Upper lobe of left lung (tissue), 4 donors: ENCODE data around the gene ZNF229.
"Not testable (repeated sequence)": the region's sequence is repeated elsewhere in the genome, so short reads cannot be mapped to it uniquely, and the experiment has no call there.

Source experiments
- CTCF ChIP-seq, 6 experiments: fragments of 450-650 bp in 4 of 6; fragments of 200-600 bp in 2 of 6; sonication (generic) in 2 of 6; IDR thresholded peaks; one replicate each; pipeline ENCODE4 v1.5.1; 2016 to 2019; ENCODE audit warnings: antibody characterized with exemption in 6 of 6
- POLR2A ChIP-seq, 4 donors: fragments of 450-650 bp; IDR thresholded peaks; one replicate each; pipeline ENCODE4 v1.5.1; 2016 to 2017; ENCODE audit warnings: antibody characterized with exemption in 4 of 4, mild to moderate bottlenecking in 2 of 4
- POLR2AphosphoS5 ChIP-seq, 2 donors: sonication (generic); formaldehyde crosslinking; IDR thresholded peaks; one replicate each; pipeline ENCODE4 v1.5.1; 2017; ENCODE audit warnings: antibody characterized with exemption in 2 of 2

DNA sequence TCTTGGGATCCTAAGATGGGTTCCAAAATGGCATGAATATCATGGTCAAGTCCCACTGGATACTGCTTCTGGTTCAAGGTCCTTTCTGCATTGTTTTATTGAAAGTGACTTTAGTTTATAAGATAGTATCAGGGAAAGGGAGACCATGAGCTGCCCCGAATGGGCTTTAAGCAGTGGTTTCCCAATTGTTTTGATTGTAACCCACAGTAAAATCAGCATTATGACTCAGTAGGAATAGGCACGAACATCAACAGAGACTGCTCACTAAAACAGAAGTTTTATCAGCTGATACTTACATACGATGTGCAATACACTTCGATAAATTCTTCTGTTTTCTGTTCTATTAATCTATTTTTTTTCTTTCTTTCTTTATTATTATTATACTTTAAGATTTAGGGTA lies 59.0 kb downstream of the ZNF229 start:
- not testable (repeated sequence) for TF ChIP-seq CTCF, POLR2AphosphoS5, POLR2A (IDR thresholded peaks at IDR 0.05)
